ENCODE data around the gene MICALL2.

GRCh38 chr7:1475393-1475792 is 16.1 kb upstream of the MICALL2 start:
- TF ChIP-seq EZH2phosphoT487 (conservative IDR thresholded peaks at IDR 0.05; ENCODE audit: low read length) (no peak), CTCF (IDR thresholded peaks at IDR 0.05; ENCODE audit: insufficient read depth, low read length, poor library complexity, severe bottlenecking) (no peak)
